ENCODE data around the gene LRRC56. TPM values are rescaled to one million over a fixed set of nuclear protein-coding genes. Genes with fewer than 3 reads are reported as not detected.

The LRRC56 gene
- total RNA-seq, 1 donor, result 0.45 TPM

DNA sequence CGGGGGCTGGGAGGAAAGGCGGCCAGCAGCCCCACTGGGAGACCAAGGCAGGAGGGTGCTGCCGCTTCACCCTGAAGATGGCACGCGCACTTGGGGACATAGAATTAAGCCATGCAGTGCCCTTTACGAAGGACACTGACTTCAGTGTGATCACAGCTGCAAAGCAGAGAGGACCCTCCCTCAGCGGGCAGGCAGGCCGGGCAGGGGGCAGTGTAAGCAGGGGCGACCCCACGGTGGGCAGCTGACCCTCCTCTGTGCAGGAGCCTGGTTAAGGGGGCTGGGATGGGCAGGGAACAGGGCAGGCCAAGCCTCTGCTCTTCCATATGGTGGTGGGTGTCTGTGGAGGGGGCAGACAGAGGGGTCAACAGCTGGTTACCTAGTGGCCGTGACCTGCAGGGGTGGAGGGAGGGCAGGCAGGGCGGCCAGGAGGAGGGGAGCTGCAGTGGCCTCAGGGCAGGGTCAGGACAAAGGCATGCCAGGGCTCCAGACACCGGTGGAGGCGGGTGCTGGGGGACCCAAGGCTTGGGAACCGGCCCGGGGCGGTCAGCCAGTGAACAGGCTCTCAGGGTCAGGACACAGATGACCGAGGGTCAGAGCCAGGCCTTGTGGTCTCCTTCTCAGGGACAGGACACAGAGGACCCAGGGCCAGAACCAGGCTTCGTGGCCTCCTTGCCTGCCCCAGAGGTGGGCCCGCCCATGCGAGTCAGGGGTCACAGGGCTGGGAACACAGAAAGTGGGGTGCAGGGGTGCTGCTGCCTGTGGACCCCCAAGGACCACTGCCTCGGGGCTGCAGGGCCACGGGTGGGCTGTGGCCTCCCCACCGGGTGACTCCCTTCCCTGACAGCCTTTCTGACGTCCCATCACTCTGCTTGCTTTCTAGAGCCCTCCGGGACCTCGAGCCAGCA is 16.0 kb downstream of the LRRC56 start:
- H3K4me3 ChIP-seq (ENCODE audit: low read depth, low read length), result no peak overlapping the region
- TF ChIP-seq, protein P1, sequence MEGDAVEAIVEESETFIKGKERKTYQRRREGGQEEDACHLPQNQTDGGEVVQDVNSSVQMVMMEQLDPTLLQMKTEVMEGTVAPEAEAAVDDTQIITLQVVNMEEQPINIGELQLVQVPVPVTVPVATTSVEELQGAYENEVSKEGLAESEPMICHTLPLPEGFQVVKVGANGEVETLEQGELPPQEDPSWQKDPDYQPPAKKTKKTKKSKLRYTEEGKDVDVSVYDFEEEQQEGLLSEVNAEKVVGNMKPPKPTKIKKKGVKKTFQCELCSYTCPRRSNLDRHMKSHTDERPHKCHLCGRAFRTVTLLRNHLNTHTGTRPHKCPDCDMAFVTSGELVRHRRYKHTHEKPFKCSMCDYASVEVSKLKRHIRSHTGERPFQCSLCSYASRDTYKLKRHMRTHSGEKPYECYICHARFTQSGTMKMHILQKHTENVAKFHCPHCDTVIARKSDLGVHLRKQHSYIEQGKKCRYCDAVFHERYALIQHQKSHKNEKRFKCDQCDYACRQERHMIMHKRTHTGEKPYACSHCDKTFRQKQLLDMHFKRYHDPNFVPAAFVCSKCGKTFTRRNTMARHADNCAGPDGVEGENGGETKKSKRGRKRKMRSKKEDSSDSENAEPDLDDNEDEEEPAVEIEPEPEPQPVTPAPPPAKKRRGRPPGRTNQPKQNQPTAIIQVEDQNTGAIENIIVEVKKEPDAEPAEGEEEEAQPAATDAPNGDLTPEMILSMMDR (IDR thresholded peaks at IDR 0.05; ENCODE audit: insufficient read depth, low read length), result no peak
- DNase-seq (ENCODE audit: low read depth), result no peak

DNA sequence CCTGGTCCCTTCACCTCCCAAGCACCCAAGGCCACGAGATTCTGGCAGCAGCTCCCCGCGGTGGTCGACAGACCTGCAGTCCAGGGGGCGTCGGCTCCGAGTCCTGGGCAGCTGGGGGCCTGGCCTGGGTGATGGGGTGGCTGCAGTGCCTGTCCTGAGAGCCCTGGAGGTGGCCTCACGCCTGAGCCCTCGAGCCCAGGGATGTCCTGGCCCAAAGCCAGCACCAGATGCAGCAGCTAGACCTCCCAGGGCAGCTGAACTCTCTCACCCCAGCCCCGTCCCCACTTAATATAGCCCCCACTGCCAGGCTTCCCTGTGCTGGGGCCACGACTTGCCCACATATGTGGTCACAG is 16.6 kb downstream of the LRRC56 start:
- TF ChIP-seq, protein P1 (IDR thresholded peaks at IDR 0.05; ENCODE audit: insufficient read depth, low read length), result no peak
- no peak overlapping the region for H3K4me3 ChIP-seq (ENCODE audit: low read depth, low read length)
- DNase-seq (ENCODE audit: low read depth), result no peak

DNA sequence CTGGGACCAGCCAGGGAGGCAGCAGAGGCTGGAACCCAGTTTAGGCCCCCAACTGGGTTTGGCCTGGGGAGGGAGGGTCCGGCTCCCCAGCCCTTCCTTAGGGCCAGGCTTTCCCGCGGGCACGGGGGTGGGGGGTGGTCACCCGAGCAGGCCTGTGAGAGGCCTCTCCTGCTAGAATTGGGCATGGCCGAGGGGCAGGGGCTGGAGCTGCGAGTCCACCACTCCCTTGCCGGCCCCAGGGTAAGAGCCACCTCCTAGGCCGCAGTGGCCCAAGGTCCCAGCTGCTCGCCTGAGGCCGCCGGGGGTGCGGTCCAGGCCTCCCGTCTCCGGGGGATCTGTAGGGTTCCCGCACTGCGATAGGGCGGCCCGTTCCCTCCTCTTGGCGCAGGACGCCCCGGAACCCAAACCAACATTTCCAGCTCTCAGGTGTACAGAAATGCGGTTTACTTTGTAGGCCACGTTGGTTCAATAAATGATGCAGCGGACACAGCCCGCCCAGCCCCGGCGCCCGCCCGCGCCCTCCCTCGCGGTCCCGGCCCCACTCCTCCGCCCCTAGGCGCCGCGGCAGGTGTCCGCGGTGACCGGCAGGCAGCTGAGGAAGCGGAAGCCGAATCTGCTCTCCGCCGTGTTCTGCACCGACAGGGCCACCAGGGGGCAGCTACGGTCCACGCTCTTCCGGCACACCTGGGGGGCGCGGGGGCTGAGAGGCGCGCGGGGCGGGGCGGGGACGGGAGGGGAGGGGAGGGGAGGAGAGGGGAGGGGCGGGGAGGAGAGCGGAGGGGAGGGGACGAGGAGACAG is 17.3 kb downstream of the LRRC56 start:
- no peak for DNase-seq (ENCODE audit: low read depth)
- TF ChIP-seq, protein P1 (IDR thresholded peaks at IDR 0.05; ENCODE audit: insufficient read depth, low read length), result peak; percentile 67
- peak overlapping the region; percentile 5 for H3K4me3 ChIP-seq (ENCODE audit: low read depth, low read length)

DNA sequence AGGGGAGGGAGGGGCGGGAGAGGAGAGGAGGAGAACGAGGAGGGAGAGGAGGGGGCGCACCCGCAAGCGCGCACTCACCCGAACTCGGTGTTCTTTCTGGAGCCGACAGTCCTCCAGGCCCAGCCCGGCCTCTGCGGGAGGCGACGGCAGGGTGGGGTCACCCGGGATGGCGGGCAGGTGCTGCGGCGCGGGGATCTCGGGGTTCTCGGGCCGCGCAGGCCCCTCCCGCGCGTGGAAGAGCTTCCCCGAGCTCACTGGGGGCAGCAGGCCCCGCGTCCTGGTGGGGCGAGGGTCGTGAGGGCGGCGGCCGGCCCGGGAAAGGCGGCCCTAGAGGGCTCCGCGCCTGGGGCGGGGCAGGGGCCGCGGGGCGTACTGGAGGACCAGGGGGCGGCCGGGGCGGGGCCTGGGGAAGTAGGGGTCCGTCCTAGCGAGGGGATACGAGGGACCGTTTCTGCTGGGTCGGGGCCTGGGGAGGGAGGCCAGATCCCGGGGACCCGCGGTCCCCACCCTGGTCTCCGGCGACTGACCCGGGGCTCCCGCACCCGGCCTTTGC is 18.0 kb downstream of the LRRC56 start:
- H3K4me3 ChIP-seq (ENCODE audit: low read depth, low read length), result no peak overlapping the region
- no peak for DNase-seq (ENCODE audit: low read depth)
- TF ChIP-seq, protein P1 (IDR thresholded peaks at IDR 0.05; ENCODE audit: insufficient read depth, low read length), result no peak

DNA sequence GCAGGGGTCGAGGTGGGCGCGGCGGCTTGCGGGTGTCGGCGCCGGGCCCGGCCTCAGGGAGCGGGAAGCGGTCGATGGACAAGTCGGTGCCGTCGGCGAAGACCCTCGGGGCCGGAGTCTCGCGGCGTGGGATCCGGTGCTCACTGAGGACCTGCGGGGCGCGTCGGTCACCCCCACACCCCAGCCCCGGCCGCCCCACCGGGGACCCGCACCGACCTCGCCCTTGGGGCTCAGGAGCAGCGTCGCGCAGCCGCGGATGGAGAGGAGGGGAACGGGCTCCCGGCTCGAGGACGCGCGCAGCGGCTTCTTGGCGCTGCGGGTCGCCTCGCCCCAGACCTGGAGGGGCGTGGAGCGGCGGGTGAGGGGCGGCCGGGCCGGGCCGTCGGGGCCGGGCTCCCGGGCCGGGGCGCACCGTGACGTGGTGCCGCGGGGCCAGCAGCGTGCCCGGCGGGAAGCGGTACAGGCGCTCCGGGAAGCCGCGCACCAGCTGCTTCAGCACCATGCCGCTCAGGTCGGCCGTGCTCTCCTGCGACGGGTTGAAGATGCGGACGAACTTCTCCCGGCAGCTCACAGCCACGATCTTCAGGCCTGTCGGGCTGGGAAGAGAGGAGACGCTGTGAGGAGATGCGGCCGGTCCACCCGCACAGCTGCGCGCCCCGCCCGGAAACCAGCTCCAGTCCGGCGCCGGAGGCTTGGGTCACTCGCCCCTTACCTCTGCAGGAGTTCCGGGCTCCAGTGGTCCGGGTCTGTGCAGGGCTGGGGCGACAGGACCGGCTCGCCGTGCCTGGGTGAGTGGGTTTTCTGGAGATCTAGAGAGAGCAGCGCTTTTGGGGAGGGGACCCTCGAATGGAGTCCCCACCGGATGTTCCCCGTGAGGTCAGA is 18.7 kb downstream of the LRRC56 start:
- TF ChIP-seq, protein P1 (IDR thresholded peaks at IDR 0.05; ENCODE audit: insufficient read depth, low read length), result no peak
- no peak for DNase-seq (ENCODE audit: low read depth)
- no peak overlapping the region for H3K4me3 ChIP-seq (ENCODE audit: low read depth, low read length)

DNA sequence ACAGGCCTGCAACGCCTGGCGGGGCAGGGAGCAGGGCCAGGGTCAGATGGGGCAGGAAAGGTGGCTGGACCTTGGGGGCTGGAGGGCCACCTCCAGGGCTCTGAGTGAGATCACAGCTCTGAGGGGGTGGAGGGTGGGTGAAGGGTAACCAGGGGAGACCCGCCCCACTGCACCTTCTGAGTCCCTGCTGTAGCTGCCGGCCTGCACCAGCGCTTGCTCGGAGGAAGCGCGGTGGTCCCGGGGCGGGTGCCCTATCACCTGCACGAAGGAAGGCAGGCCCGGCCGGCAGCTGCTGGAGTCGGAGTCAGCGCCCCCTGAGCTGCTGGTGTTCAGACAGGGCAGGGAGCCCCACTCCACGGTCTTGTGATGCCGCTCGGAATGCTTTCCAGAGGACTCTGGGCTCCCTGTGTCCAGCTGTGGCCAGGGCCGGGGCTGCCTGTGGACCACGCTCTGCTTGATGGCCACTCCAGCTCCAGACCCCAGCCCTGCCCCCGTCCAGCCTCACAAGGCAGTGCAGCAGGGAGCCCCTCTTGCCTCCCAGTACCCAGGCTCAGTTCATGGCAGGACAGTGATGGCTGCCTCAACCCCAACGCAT is 19.4 kb downstream of the LRRC56 start:
- DNase-seq (ENCODE audit: low read depth), result no peak
- no peak overlapping the region for H3K4me3 ChIP-seq (ENCODE audit: low read depth, low read length)
- TF ChIP-seq, protein P1 (IDR thresholded peaks at IDR 0.05; ENCODE audit: insufficient read depth, low read length), result no peak

Measured in fibroblast of the aortic adventitia (primary cell).